Type B pancreatic cell (in vitro differentiated cells): ENCODE data around the gene ERC2. TPM values are rescaled to one million over a fixed set of nuclear protein-coding genes. Genes with fewer than 3 reads are reported as not detected.

ENCODE experiments used
- DNase-seq: peaks from one replicate; pipeline ENCODE4 v3.0.0; 2021; ENCODE audit warnings: mixed read lengths; ENCODE audit not compliant: unreplicated experiment; ENCODE audit errors: extremely low spot score
- H3K27ac Mint-ChIP-seq: 2 replicates; pipeline ENCODE4 v1.8.0; 2021; ENCODE audit warnings: mild to moderate bottlenecking, mixed read lengths
- H3K27me3 Mint-ChIP-seq: 2 replicates; pipeline ENCODE4 v1.8.0; 2021; ENCODE audit warnings: mixed read lengths
- H3K36me3 Mint-ChIP-seq: 2 replicates; pipeline ENCODE4 v1.8.0; 2021; ENCODE audit warnings: mixed read lengths
- H3K4me1 Mint-ChIP-seq: one replicate; pipeline ENCODE4 v1.8.0; 2021; ENCODE audit warnings: mixed read lengths; ENCODE audit not compliant: unreplicated experiment
- H3K4me3 Mint-ChIP-seq: 2 replicates; pipeline ENCODE4 v1.8.0; 2021; ENCODE audit warnings: mild to moderate bottlenecking, mixed read lengths
- H3K9me3 Mint-ChIP-seq: 2 replicates; pipeline ENCODE4 v1.8.0; 2021; ENCODE audit warnings: mixed read lengths
- CTCF ChIP-seq: fragments of 200-600 bp; sonication (generic); conservative IDR thresholded peaks from 2 replicates; pipeline ENCODE4 v1.5.0; 2021; ENCODE audit warnings: antibody characterized with exemption, mild to moderate bottlenecking
- total RNA-seq: library from RNA; stranded (reverse); gene quantifications from 2 replicates; pipeline ENCODE4 v1.2.1, GENCODE V29; 2021; ENCODE audit warnings: low replicate concordance

The ERC2 gene
- total RNA-seq, 1 donor from 2014 or later: 6.1 TPM

DNA sequence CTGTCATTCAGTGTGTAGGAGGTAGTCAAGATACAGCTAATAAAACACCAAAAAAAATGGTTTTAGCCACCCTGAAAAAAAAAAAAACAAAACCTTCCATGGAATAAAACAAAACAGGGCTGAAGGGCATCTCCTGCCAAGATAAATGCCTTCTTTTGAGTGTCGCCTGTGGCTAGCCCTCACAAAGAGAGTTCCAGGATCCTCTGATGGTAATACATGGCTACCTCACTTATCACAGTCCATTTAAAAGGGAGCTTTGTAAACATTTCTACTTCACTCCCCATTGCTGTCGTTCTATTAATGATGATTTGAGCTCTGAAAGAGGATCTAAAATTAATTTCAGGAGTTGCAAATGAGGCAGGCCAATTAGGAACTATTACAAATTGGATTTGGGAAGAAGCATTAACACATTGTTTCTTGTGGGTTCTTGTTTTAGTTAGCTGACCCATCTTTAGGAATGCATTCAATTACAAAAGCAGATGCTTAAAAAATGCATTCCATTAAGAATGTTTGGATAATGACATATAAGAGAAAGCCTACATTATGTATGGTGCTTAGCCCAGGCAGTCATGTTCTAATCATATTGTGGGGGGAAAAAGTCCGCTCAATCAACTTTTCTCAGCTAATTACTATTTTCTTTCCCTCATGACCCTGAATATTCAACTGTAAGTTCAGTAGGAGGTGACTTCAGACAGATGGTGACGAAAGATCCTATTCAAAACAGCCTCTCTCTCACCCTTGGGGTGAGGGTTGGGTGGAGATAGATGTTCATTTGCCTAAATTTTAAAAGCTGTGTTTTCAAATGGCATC lies 726.0 kb downstream of the ERC2 start:
- H3K27me3 Mint-ChIP-seq: peaks cover 23% of the 10 kb centered on the region
- H3K27ac Mint-ChIP-seq: no peak overlapping the region
- DNase-seq: no peak
- no peak for TF ChIP-seq CTCF
- peaks cover 6% of the 10 kb centered on the region for H3K9me3 Mint-ChIP-seq
- H3K36me3 Mint-ChIP-seq: no peaks in the 10 kb centered on the region
- no peak overlapping the region for H3K4me3 Mint-ChIP-seq
- H3K4me1 Mint-ChIP-seq: peaks cover 25% of the 10 kb centered on the region

DNA sequence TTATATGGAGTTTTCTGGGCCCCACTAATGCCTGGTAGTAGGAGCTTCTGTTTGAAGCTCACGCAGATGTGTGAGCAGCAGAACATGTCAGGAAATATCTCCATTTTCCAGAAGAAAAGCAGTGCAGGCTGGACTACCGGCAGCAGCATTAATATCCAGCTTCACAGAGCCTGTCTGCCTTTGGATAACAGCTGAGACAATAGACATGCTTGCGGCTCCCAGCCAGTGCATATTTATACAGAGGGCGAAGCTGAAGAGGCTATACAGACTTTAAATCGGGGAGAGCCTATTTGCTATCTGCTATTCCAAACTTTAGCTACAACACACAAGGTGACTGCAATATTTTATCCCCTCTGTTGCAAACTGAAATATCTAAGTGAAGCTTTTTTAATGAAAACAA lies 731.1 kb downstream of the ERC2 start:
- peaks cover 16% of the 10 kb centered on the region for H3K27me3 Mint-ChIP-seq
- no peak overlapping the region for H3K27ac Mint-ChIP-seq
- no peaks in the 10 kb centered on the region for H3K9me3 Mint-ChIP-seq
- no peak overlapping the region for H3K4me3 Mint-ChIP-seq
- peaks cover 15% of the 10 kb centered on the region for H3K4me1 Mint-ChIP-seq
- H3K36me3 Mint-ChIP-seq: no peaks in the 10 kb centered on the region
- TF ChIP-seq CTCF: no peak
- no peak for DNase-seq

- no peaks in the 10 kb centered on the region for H3K9me3 Mint-ChIP-seq
- H3K4me3 Mint-ChIP-seq: no peak overlapping the region
- H3K27ac Mint-ChIP-seq: no peak overlapping the region
- no peak for DNase-seq
- peaks cover 15% of the 10 kb centered on the region for H3K27me3 Mint-ChIP-seq
- TF ChIP-seq CTCF: no peak
- H3K4me1 Mint-ChIP-seq: peaks cover 7% of the 10 kb centered on the region
- no peaks in the 10 kb centered on the region for H3K36me3 Mint-ChIP-seq
These were observed 732.3 kb downstream of the ERC2 start for GRCh38 chr3:55735976-55736375.

GRCh38 chr3:55731741-55732140 lies 736.5 kb downstream of the ERC2 start:
- no peak for TF ChIP-seq CTCF
- Mint-ChIP-seq H3K9me3 (no peaks in the 10 kb centered on the region), H3K27me3 (peaks cover 10% of the 10 kb centered on the region), H3K36me3 (no peaks in the 10 kb centered on the region), H3K27ac (no peak overlapping the region), H3K4me3 (no peak overlapping the region), H3K4me1 (peaks cover 17% of the 10 kb centered on the region)
- no peak for DNase-seq

GRCh38 chr3:55729546-55729945 lies 738.7 kb downstream of the ERC2 start:
- no peaks in the 10 kb centered on the region for H3K9me3 Mint-ChIP-seq
- no peak for TF ChIP-seq CTCF
- no peaks in the 10 kb centered on the region for H3K36me3 Mint-ChIP-seq
- H3K4me1 Mint-ChIP-seq: peaks cover 32% of the 10 kb centered on the region
- H3K4me3 Mint-ChIP-seq: no peak overlapping the region
- H3K27ac Mint-ChIP-seq: no peak overlapping the region
- H3K27me3 Mint-ChIP-seq: peaks cover 8% of the 10 kb centered on the region
- no peak for DNase-seq
